Left hindlimb (tissue), 1 donor: Measurements from ENCODE around the gene PPM1B.
"Not testable (repeated sequence)": the region's sequence is repeated elsewhere in the genome, so short reads cannot be mapped to it uniquely, and the experiment has no call there.

Source experiments
- DNase-seq: peaks from one replicate; pipeline ENCODE4 v3.0.0-alpha.2; 2018

Gene PPM1B

GRCh38 chr2:44168681-44169154, at the start of gene PPM1B:
Gene PPM1B, plus strand, starts transcription at chr2:44168875. Its CDS starts 32,325 bp downstream, at chr2:44201200.
- DNase-seq, result no peak

GRCh38 chr2:44119878-44120277, 48.8 kb upstream of the PPM1B start:
- no peak for DNase-seq

GRCh38 chr2:44120428-44120827, 48.2 kb upstream of the PPM1B start:
- no peak for DNase-seq

- DNase-seq, result no peak
Observed at GRCh38 chr2:44121899-44122298, 46.8 kb upstream of the PPM1B start.

GRCh38 chr2:44124500-44124899, 44.2 kb upstream of the PPM1B start:
- DNase-seq, result no peak

- no peak for DNase-seq
Observed at GRCh38 chr2:44126106-44126797, 42.4 kb upstream of the PPM1B start.

GRCh38 chr2:44130441-44130840, 38.2 kb upstream of the PPM1B start:
- DNase-seq, result no peak

- no peak for DNase-seq
Observed at GRCh38 chr2:44131177-44131576, 37.5 kb upstream of the PPM1B start.

- DNase-seq, result not testable (repeated sequence)
Observed at GRCh38 chr2:44133602-44134001, 35.1 kb upstream of the PPM1B start.

GRCh38 chr2:44134848-44135247, 33.8 kb upstream of the PPM1B start:
- no peak for DNase-seq

- no peak for DNase-seq
Observed at GRCh38 chr2:44135296-44135695, 33.4 kb upstream of the PPM1B start.

GRCh38 chr2:44135771-44136170, 32.9 kb upstream of the PPM1B start:
- no peak for DNase-seq

- DNase-seq, result no peak
Observed at GRCh38 chr2:44136252-44136651, 32.4 kb upstream of the PPM1B start.

GRCh38 chr2:44137048-44137447, 31.6 kb upstream of the PPM1B start:
- DNase-seq, result no peak

GRCh38 chr2:44137872-44138551, 30.7 kb upstream of the PPM1B start:
- no peak for DNase-seq

GRCh38 chr2:44139741-44140140, 28.9 kb upstream of the PPM1B start:
- no peak for DNase-seq

GRCh38 chr2:44142306-44142705, 26.4 kb upstream of the PPM1B start:
- no peak for DNase-seq

GRCh38 chr2:44143701-44144100, 25.0 kb upstream of the PPM1B start:
- no peak for DNase-seq

- no peak for DNase-seq
Observed at GRCh38 chr2:44148999-44149398, 19.7 kb upstream of the PPM1B start.

- no peak for DNase-seq
Observed at GRCh38 chr2:44150473-44150872, 18.2 kb upstream of the PPM1B start.

GRCh38 chr2:44152865-44153669, 15.6 kb upstream of the PPM1B start:
- no peak for DNase-seq

- DNase-seq, result no peak
Observed at GRCh38 chr2:44155666-44156446, 12.8 kb upstream of the PPM1B start.

- DNase-seq, result no peak
Observed at GRCh38 chr2:44163777-44164176, 4.9 kb upstream of the PPM1B start.
